Smooth muscle cell (in vitro differentiated cells): ENCODE measurements around the gene CACNA1C. TPM values are rescaled to one million over a fixed set of nuclear protein-coding genes. Genes with fewer than 3 reads are reported as not detected.
A peak's percentile ranks its signal among the peaks of the same experiment; 100 is the strongest.

Experiments
- DNase-seq: peaks from one replicate; lab custom pipeline; 2025; ENCODE audit not compliant: unreplicated experiment; lab: John Stamatoyannopoulos, UW
- H2AFZ ChIP-seq: fragments of 200-600 bp; sonication (generic); 2 replicates; pipeline ENCODE4 v1.6.0; 2016; ENCODE audit warnings: antibody characterized with exemption, low read depth, mild to moderate bottlenecking
- H3F3A ChIP-seq: fragments of 200-600 bp; sonication (generic); 2 replicates; pipeline ENCODE4 v1.6.0; 2017; ENCODE audit warnings: antibody characterized with exemption, low read depth
- H3K27ac ChIP-seq: fragments of 200-600 bp; sonication (generic); 2 replicates; pipeline ENCODE4 v1.5.1; 2016; ENCODE audit warnings: low read depth, mild to moderate bottlenecking
- H3K27me3 ChIP-seq: fragments of 200-600 bp; sonication (generic); 2 replicates; pipeline ENCODE4 v1.6.1; 2016; ENCODE audit warnings: low read depth, mild to moderate bottlenecking
- H3K36me3 ChIP-seq: fragments of 200-600 bp; sonication (generic); 2 replicates; pipeline ENCODE4 v1.5.1; 2016; ENCODE audit warnings: low read depth
- H3K4me1 ChIP-seq: fragments of 200-600 bp; sonication (generic); 2 replicates; pipeline ENCODE4 v1.5.1; 2016; ENCODE audit warnings: low read depth
- H3K4me2 ChIP-seq: fragments of 200-600 bp; sonication (generic); 2 replicates; pipeline ENCODE4 v1.6.0; 2016; ENCODE audit warnings: mild to moderate bottlenecking
- H3K4me3 ChIP-seq: fragments of 200-600 bp; sonication (generic); 2 replicates; pipeline ENCODE4 v1.5.1; 2016; ENCODE audit warnings: mild to moderate bottlenecking
- H3K79me2 ChIP-seq: fragments of 200-600 bp; sonication (generic); 2 replicates; pipeline ENCODE4 v1.6.0; 2016; ENCODE audit warnings: low read depth, mild to moderate bottlenecking
- H3K9ac ChIP-seq: fragments of 200-600 bp; sonication (generic); 2 replicates; pipeline ENCODE4 v1.6.0; 2016; ENCODE audit warnings: low read depth
- H3K9me3 ChIP-seq: fragments of 200-600 bp; sonication (generic); replicated peaks from 2 replicates; pipeline ENCODE4 v1.5.1; 2016; ENCODE audit warnings: low read depth
- H4K20me1 ChIP-seq: fragments of 200-600 bp; sonication (generic); 2 replicates; pipeline ENCODE4 v1.6.0; 2016; ENCODE audit warnings: low read depth
- CTCF ChIP-seq: fragments of 200-600 bp; sonication (generic); IDR thresholded peaks from 2 replicates; pipeline ENCODE4 v1.5.1; 2017; ENCODE audit warnings: borderline replicate concordance, mild to moderate bottlenecking, antibody characterized with exemption; ENCODE audit not compliant: insufficient read depth, poor library complexity, severe bottlenecking
- WGBS: methylation state at CpG from one replicate; pipeline ENCODE4 v1.1.7; 2016; ENCODE audit warnings: low lambda C conversion rate; 5-methylcytosine and 5-hydroxymethylcytosine counted together
- polyA plus RNA-seq: library from polyadenylated mRNA; unstranded; fragments of >200 nt; fragmentation: Nextera tagmentation; extraction: Ambion mirVana; gene quantifications from 2 replicates; pipeline ENCODE4 v1.2.1, GENCODE V29; 2016
- total RNA-seq: library from RNA; depleted of rRNA; stranded (reverse); fragments of >200 nt; gene quantifications from 2 replicates; pipeline ENCODE4 v1.2.3, GENCODE V29; 2014

The CACNA1C gene
- total and polyA plus RNA-seq, 2 experiments from 2014 or later = 1.6 to 4.5 TPM

- Histone ChIP-seq H2AFZ (no peak overlapping the region), H4K20me1 (no peaks in the 10 kb centered on the region), H3K9ac (no peak overlapping the region), H3K27ac (no peak overlapping the region), H3K4me2 (no peak overlapping the region), H3F3A (no peaks in the 10 kb centered on the region), H3K4me3 (no peak overlapping the region), H3K9me3 (no peaks in the 10 kb centered on the region), H3K4me1 (no peaks in the 10 kb centered on the region), H3K79me2 (no peaks in the 10 kb centered on the region), H3K36me3 (no peaks in the 10 kb centered on the region), H3K27me3 (no peaks in the 10 kb centered on the region)
- WGBS = 51% methylated on average over 8 of the region's 8 CpGs
- TF ChIP-seq CTCF = peak; percentile 90
- no peak for DNase-seq
Observed at GRCh38 chr12:2395354-2395977, 342.7 kb downstream of the CACNA1C start.

- H4K20me1 ChIP-seq = no peaks in the 10 kb centered on the region
- no peak overlapping the region for H3K9ac ChIP-seq
- H3K4me3 ChIP-seq = no peak overlapping the region
- 90% methylated on average over 6 of the region's 6 CpGs for WGBS
- no peak for DNase-seq
- no peaks in the 10 kb centered on the region for H3F3A ChIP-seq
- TF ChIP-seq CTCF = no peak
- no peaks in the 10 kb centered on the region for H3K36me3 ChIP-seq
- H3K4me1 ChIP-seq = no peaks in the 10 kb centered on the region
- H2AFZ ChIP-seq = no peak overlapping the region
- H3K9me3 ChIP-seq = no peaks in the 10 kb centered on the region
- no peak overlapping the region for H3K27ac ChIP-seq
- H3K79me2 ChIP-seq = no peaks in the 10 kb centered on the region
- H3K27me3 ChIP-seq = no peaks in the 10 kb centered on the region
- H3K4me2 ChIP-seq = no peak overlapping the region
Observed at GRCh38 chr12:2396448-2396871, 343.7 kb downstream of the CACNA1C start.

GRCh38 chr12:2397356-2398045 lies 344.7 kb downstream of the CACNA1C start:
- no peak overlapping the region for H2AFZ ChIP-seq
- no peak overlapping the region for H3K4me2 ChIP-seq
- H3K79me2 ChIP-seq = no peaks in the 10 kb centered on the region
- H3K9ac ChIP-seq = no peak overlapping the region
- no peaks in the 10 kb centered on the region for H3K4me1 ChIP-seq
- no peaks in the 10 kb centered on the region for H3F3A ChIP-seq
- TF ChIP-seq CTCF = no peak
- H3K9me3 ChIP-seq = no peaks in the 10 kb centered on the region
- WGBS = 66% methylated on average over 11 of the region's 11 CpGs
- H3K27me3 ChIP-seq = no peaks in the 10 kb centered on the region
- DNase-seq = no peak
- H3K27ac ChIP-seq = no peak overlapping the region
- no peak overlapping the region for H3K4me3 ChIP-seq
- H4K20me1 ChIP-seq = no peaks in the 10 kb centered on the region
- no peaks in the 10 kb centered on the region for H3K36me3 ChIP-seq
